ENCODE results near the gene PRSS1. TPM values are rescaled to one million over a fixed set of nuclear protein-coding genes. Genes with fewer than 3 reads are reported as not detected.

The PRSS1 gene
- total and polyA plus RNA-seq, 2 of the 8 experiments (the other 6 are each of a cell fraction or from before 2014, with no cell fraction given), result 0.09 TPM; not detected in 1

DNA sequence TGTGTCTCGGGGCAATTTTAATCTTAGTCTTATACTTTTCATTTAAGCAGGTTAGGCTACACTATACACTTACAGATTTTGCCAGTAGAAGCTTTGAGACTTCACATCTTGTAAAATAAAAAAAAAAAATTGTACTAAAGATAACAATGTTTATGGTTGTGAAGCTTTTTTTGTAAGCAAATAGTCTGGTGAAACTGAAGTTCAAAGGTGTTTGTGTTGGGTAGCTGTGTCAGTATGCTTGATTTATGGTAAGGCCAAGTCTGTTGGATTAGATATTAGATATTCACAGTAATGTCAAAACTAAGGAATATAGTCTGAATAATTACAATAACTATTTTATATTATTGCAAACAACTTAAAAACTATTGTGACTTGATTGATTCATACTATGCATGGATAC is 31.0 kb upstream of the PRSS1 start:
- Histone ChIP-seq H3K14ac (ENCODE audit: insufficient read length) (no peak overlapping the region), H4K5ac (ENCODE audit: insufficient read length, low read depth, low read length) (no peak overlapping the region), H2BK15ac (ENCODE audit: low read length) (no peak overlapping the region), H4K8ac (ENCODE audit: extremely low read depth, insufficient read depth, low read length) (no peak overlapping the region), H3K4me2 (ENCODE audit: insufficient read depth in 1 of 2, low read depth in 2 of 2, low read length in 2 of 2) (no peak overlapping the region), H3K18ac (ENCODE audit: extremely low read depth, low read length) (no peak overlapping the region), H4K91ac (replicated peaks; ENCODE audit: insufficient read length, low read length) (no peak overlapping the region), H2BK12ac (ENCODE audit: low read depth, low read length) (no peak overlapping the region), H2BK120ac (replicated peaks; ENCODE audit: low read depth, low read length) (no peak overlapping the region), H3K79me1 (ENCODE audit: low read depth, low read length) (no peaks in the 10 kb centered on the region), H3K79me2 (ENCODE audit: control insufficient read depth in 1 of 2, insufficient read depth in 2 of 2, low read length in 2 of 2) (no peaks in the 10 kb centered on the region), H3K36me3 (ENCODE audit: control insufficient read depth in 2 of 4, insufficient read depth in 4 of 4, low read length in 3 of 4) (no peaks in the 10 kb centered on the region), H3K56ac (replicated peaks; ENCODE audit: insufficient read length, low read depth, low read length) (no peak overlapping the region), H3K27me3 (replicated peaks in 1 of 4; ENCODE audit: control insufficient read depth in 3 of 4, extremely low read depth in 1 of 4, insufficient read depth in 3 of 4, low read length in 3 of 4) (no peaks in the 10 kb centered on the region), H2AK5ac (ENCODE audit: low read depth, low read length) (no peak overlapping the region), H3K4me3 (ENCODE audit: extremely low read depth in 1 of 4, insufficient read depth in 2 of 4, low read depth in 3 of 4, low read length in 4 of 4) (no peak overlapping the region), H3K4ac (replicated peaks; ENCODE audit: insufficient read length, low read depth, low read length) (no peak overlapping the region), H3K9ac (replicated peaks in 1 of 4; ENCODE audit: extremely low read depth in 1 of 4, low read depth in 3 of 4, low read length in 3 of 4) (no peak overlapping the region), H4K20me1 (replicated peaks in 1 of 2; ENCODE audit: control insufficient read depth in 1 of 2, insufficient read depth in 2 of 2, low read length in 2 of 2) (no peaks in the 10 kb centered on the region), H3K27ac (ENCODE audit: low read depth, low read length) (no peak overlapping the region), H2BK5ac (ENCODE audit: low read depth, low read length) (no peak overlapping the region), H3K23ac (ENCODE audit: insufficient read length) (no peak overlapping the region), H2AFZ (ENCODE audit: low read length) (no peak overlapping the region), H3K23me2 (ENCODE audit: low read depth, low read length) (no peaks in the 10 kb centered on the region), H3K4me1 (replicated peaks in 1 of 4; ENCODE audit: control insufficient read depth in 3 of 4, insufficient read depth in 4 of 4, low read length in 3 of 4) (no peaks in the 10 kb centered on the region), H3K9me3 (ENCODE audit: insufficient read depth in 2 of 2, low read depth in 1 of 2, low read length in 1 of 2) (no peaks in the 10 kb centered on the region), H2BK20ac (ENCODE audit: low read length) (no peak overlapping the region)
- DNase-seq (ENCODE audit: low read depth in 1 of 2, low spot score in 2 of 2), result no peak
- FAIRE-seq, result no peak
- TF ChIP-seq SUZ12 (IDR thresholded peaks at IDR 0.05; ENCODE audit: low read length) (no peak), CHD2 (IDR thresholded peaks at IDR 0.05; ENCODE audit: low read length) (no peak), JUND (IDR thresholded peaks at IDR 0.05; ENCODE audit: low read length) (no peak), SP1 (IDR thresholded peaks at IDR 0.05; ENCODE audit: low read depth, low read length) (no peak), CTBP2 (IDR thresholded peaks at IDR 0.05; ENCODE audit: borderline replicate concordance, insufficient read depth, insufficient read length, low read length) (no peak), RXRA (IDR thresholded peaks at IDR 0.05; ENCODE audit: insufficient read depth, low read depth, low read length) (no peak), POLR2A (IDR thresholded peaks at IDR 0.05; ENCODE audit: control extremely low read depth in 1 of 2, low read depth in 2 of 2, low read length in 2 of 2) (no peak), KDM5A (IDR thresholded peaks at IDR 0.05; ENCODE audit: low read length) (no peak), TCF12 (IDR thresholded peaks at IDR 0.05; ENCODE audit: low read depth, low read length) (no peak), HDAC2 (IDR thresholded peaks at IDR 0.05; ENCODE audit: borderline replicate concordance in 1 of 2, low read depth in 2 of 2, low read length in 2 of 2) (no peak), CBX8 (IDR thresholded peaks at IDR 0.05; ENCODE audit: borderline replicate concordance, low read depth, low read length) (no peak), TAF7 (optimal IDR thresholded peaks at IDR 0.05; ENCODE audit: borderline replicate concordance, low read depth, low read length) (no peak), POLR2AphosphoS5 (IDR thresholded peaks at IDR 0.05; ENCODE audit: low read depth, low read length) (no peak)
- TF ChIP-seq, protein P1, sequence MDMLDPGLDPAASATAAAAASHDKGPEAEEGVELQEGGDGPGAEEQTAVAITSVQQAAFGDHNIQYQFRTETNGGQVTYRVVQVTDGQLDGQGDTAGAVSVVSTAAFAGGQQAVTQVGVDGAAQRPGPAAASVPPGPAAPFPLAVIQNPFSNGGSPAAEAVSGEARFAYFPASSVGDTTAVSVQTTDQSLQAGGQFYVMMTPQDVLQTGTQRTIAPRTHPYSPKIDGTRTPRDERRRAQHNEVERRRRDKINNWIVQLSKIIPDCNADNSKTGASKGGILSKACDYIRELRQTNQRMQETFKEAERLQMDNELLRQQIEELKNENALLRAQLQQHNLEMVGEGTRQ (IDR thresholded peaks at IDR 0.05; ENCODE audit: low read length), result no peak
- ChIA-PET POLR2A (ENCODE audit: partially characterized antibody) (interaction anchor here (0.6 to 0.7 kb wide), 3 partner anchors 49 to 778 kb away, joined by 3 to 4 read pairs (median 3); no protein-coding TSS in a partner anchor), CTCF (ENCODE audit: partially characterized antibody) (interaction anchor here (0.6 to 8.8 kb wide), 10 partner anchors 30 to 1224 kb away, joined by 3 to 84 read pairs (median 4); no protein-coding TSS in a partner anchor)
- 95% methylated on average over 1 of the region's 1 CpG; no CpG with 5 or more reads in 1 of the 2 experiments for WGBS, 2 experiments (ENCODE audit: extremely low coverage in 1 of 2, insufficient coverage in 1 of 2, insufficient read length in 1 of 2, insufficient replicate concordance in 2 of 2, low coverage in 1 of 2, low lambda C conversion rate in 2 of 2, missing lambda C conversion rate in 1 of 2)

Measured in H1 (cell line).